Lung (tissue), 12 donors: ENCODE results near the gene CCDC73. TPM values are rescaled to one million over a fixed set of nuclear protein-coding genes. Genes with fewer than 3 reads are reported as not detected.

Source experiments
- ATAC-seq: fragments of 200-7000 bp; cut with Tn5 transposase; one replicate; pipeline ENCODE4 v1.9.1; 2020; ENCODE audit warnings: moderate number of reproducible peaks; ENCODE audit not compliant: insufficient read depth, low FRiP score
- DNase-seq, 3 donors: peaks; one replicate each; pipeline ENCODE4 v3.0.0-alpha.2; 2013 to 2017
- H3K27ac ChIP-seq, 2 donors: one replicate each; pipeline ENCODE4 v1.5.1; 2013; ENCODE audit warnings: mild to moderate bottlenecking in 2 of 2, moderate library complexity in 2 of 2, control low read depth in 1 of 2, inconsistent platforms in 1 of 2, low read depth in 1 of 2, low read length in 1 of 2
- H3K27me3 ChIP-seq, 3 donors: one replicate each; pipeline ENCODE4 v1.5.1; 2013; ENCODE audit warnings: low read length in 2 of 3; ENCODE audit not compliant: control insufficient read depth in 3 of 3, insufficient read depth in 3 of 3
- H3K36me3 ChIP-seq, 4 donors: one replicate each; pipeline ENCODE4 v1.5.1; 2013; ENCODE audit warnings: low read length in 4 of 4, mild to moderate bottlenecking in 1 of 4, moderate library complexity in 1 of 4; ENCODE audit not compliant: control insufficient read depth in 4 of 4, insufficient read depth in 4 of 4
- H3K4me1 ChIP-seq, 5 donors: one replicate each; pipeline ENCODE4 v1.5.1; 2013; ENCODE audit warnings: low read length in 5 of 5, mild to moderate bottlenecking in 2 of 5, moderate library complexity in 1 of 5; ENCODE audit not compliant: control insufficient read depth in 5 of 5, insufficient read depth in 5 of 5
- H3K4me3 ChIP-seq: one replicate; pipeline ENCODE4 v1.5.1; 2013; ENCODE audit warnings: mild to moderate bottlenecking, control low read depth, moderate library complexity
- H3K9ac ChIP-seq, 2 donors: one replicate each; pipeline ENCODE4 v1.5.1; 2013; ENCODE audit warnings: low read length in 2 of 2, control low read depth in 1 of 2; ENCODE audit not compliant: insufficient read depth in 1 of 2
- H3K9me3 ChIP-seq, 4 donors: one replicate each; pipeline ENCODE4 v1.5.1; 2013; ENCODE audit warnings: low read length in 3 of 4, mild to moderate bottlenecking in 1 of 4, moderate library complexity in 1 of 4; ENCODE audit not compliant: control insufficient read depth in 4 of 4, insufficient read depth in 3 of 4
- WGBS, 2 donors: extraction: QIAGEN DNeasy Blood & Tissue Kit; methylation state at CpG; one replicate each; pipeline ENCODE4 v1.1.7; 2013; 5-methylcytosine and 5-hydroxymethylcytosine counted together
- polyA plus RNA-seq, 2 donors: library from polyadenylated mRNA; stranded (reverse); fragments of 200-250 nt; gene quantifications; one replicate each; pipeline ENCODE4 v1.2.1, GENCODE V29; 2013
- total RNA-seq, 2 donors: library from RNA; depleted of rRNA in 1 of 2; stranded (reverse); fragments of >200 nt in 1 of 2; gene quantifications; one replicate each; pipeline ENCODE4 v1.2.1, GENCODE V29; 2014 to 2021
- TF ChIP-seq, protein P1 (sequence below): IDR thresholded peaks from 2 replicates; pipeline ENCODE4 v1.5.1; 2012; ENCODE audit warnings: mild to moderate bottlenecking; ENCODE audit errors: control extremely low read depth, extremely low read depth
- donor health status: control.
- donor health status: control.
- donor health status: Bipolar disorder and iron deficiency.
- donor health status: healthy.
- donor health status: DM: yes; HTN: yes; CAD: no.

Gene CCDC73
- total and polyA plus RNA-seq, 4 donors = 0.03 to 0.17 (median 0.10) TPM

DNA sequence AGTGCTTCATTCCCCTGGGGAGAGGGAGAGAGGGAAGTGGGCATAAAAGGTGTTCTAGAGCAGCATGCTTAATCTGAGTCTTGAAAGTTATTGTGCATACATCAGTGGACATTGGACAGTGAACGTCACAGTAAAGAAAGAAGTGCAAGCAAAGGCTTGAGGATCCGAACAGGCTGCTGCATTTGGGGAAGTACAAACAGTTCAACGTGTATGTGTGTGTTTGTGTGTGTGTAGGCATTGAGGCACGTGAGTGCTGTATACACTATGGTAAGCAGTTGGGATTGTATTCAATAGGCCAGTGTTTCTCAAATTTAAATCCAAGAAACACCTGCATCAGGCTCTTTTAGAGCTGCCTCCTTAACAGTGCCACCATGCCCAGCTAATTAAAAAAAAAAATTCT lies 221.2 kb downstream of the CCDC73 start:
- no peaks in the 10 kb centered on the region for H3K36me3 ChIP-seq
- H3K27ac ChIP-seq = no peak overlapping the region
- 51 to 62% methylated on average over 4 of the region's 4 CpGs for WGBS, 2 donors
- peaks cover 0 to 4% (median 2%) of the 10 kb centered on the region in 3 donors for H3K27me3 ChIP-seq
- H3K9ac ChIP-seq = no peak overlapping the region
- H3K4me3 ChIP-seq = no peak overlapping the region
- peaks cover 0 to 3% (median 0%) of the 10 kb centered on the region in 4 donors for H3K9me3 ChIP-seq
- DNase-seq (no peak), ATAC-seq (no peak)
- TF ChIP-seq, protein P1, sequence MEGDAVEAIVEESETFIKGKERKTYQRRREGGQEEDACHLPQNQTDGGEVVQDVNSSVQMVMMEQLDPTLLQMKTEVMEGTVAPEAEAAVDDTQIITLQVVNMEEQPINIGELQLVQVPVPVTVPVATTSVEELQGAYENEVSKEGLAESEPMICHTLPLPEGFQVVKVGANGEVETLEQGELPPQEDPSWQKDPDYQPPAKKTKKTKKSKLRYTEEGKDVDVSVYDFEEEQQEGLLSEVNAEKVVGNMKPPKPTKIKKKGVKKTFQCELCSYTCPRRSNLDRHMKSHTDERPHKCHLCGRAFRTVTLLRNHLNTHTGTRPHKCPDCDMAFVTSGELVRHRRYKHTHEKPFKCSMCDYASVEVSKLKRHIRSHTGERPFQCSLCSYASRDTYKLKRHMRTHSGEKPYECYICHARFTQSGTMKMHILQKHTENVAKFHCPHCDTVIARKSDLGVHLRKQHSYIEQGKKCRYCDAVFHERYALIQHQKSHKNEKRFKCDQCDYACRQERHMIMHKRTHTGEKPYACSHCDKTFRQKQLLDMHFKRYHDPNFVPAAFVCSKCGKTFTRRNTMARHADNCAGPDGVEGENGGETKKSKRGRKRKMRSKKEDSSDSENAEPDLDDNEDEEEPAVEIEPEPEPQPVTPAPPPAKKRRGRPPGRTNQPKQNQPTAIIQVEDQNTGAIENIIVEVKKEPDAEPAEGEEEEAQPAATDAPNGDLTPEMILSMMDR = no peak
- H3K4me1 ChIP-seq = no peaks in the 10 kb centered on the region

DNA sequence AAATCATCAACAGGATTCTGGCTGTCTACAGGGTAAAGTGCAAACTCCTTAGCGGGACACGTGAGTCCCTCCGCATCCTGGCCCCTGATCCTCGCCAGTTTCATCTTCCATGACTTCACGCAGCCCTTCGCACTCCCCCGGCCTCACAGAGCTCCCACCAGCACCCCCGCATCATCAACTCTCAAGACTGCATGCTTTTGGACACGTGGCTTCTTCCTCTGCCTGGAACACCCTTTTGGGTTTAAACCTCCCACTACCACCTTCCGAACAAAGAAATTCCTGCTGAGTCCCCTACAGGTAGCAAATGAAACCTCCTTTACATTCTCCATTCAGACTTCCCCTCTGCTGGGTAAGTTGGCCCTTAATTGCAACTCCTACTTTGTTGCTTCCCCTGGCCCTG lies 223.4 kb downstream of the CCDC73 start:
- Histone ChIP-seq H3K4me1 (no peaks in the 10 kb centered on the region), H3K9ac (no peak overlapping the region), H3K4me3 (no peak overlapping the region), H3K27me3 (no peaks in the 10 kb centered on the region), H3K36me3 (no peaks in the 10 kb centered on the region), H3K9me3 (peaks cover 0 to 3% (median 0%) of the 10 kb centered on the region in 4 donors), H3K27ac (no peak overlapping the region)
- WGBS, 2 donors = 55 to 69% methylated on average over 10 of the region's 10 CpGs
- ATAC-seq (no peak), DNase-seq (no peak)
- TF ChIP-seq, protein P1 = no peak

DNA sequence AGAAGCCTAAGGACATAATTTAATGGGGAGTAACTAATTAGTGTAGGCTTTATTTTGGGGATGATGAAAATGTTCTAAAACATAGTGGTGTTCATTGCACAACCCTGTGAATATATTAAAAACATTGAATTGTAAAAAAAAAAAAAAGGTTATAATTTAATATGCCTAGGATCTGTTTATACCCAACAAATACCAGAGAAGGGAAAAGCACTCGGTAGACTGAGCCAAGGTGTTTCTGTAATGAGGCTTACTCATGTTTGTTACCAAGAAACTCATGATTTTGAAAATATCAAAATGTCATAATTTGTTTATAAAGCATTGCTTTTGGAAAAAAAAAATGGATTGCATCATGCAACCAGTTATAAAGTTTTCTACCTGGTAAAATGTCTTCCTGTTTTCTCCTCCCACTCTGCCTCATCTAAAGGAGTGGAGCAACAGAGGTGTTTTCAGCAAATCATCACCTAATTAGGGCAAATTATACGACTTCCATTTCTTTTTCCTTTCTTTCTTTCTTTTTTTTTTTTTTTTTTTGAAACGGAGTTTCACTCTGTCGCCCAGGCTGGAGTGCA lies 225.1 kb downstream of the CCDC73 start:
- Histone ChIP-seq H3K27me3 (no peaks in the 10 kb centered on the region), H3K36me3 (no peaks in the 10 kb centered on the region), H3K9me3 (no peaks in the 10 kb centered on the region), H3K4me1 (no peaks in the 10 kb centered on the region), H3K9ac (no peak overlapping the region), H3K27ac (no peak overlapping the region), H3K4me3 (no peak overlapping the region)
- TF ChIP-seq, protein P1 = no peak
- DNase-seq = no peak
- no peak for ATAC-seq
- WGBS, 2 donors = 67 to 73% methylated on average over 4 of the region's 4 CpGs

DNA sequence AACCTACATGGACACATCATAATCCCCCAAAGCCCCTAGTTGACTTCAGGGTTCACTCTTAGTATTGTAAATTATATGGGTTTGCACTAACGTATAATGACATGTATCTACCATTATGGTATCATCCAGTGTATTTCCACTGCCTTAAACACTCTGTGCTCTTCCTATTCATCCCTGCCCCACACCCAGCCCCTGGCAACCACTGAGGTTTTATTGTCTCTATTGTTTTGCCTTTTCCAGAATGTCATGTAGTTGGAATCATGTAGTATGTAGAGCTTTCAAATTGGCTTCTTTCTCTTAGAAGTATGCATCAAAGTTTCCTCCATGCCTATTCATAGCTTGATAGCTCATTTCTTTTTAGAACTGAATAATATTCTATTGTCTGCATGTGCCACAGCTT lies 227.3 kb downstream of the CCDC73 start:
- DNase-seq = no peak
- ATAC-seq = no peak
- Histone ChIP-seq H3K36me3 (no peaks in the 10 kb centered on the region), H3K4me3 (no peak overlapping the region), H3K4me1 (peaks cover 0 to 4% (median 0%) of the 10 kb centered on the region in 5 donors), H3K27me3 (no peaks in the 10 kb centered on the region), H3K9me3 (no peaks in the 10 kb centered on the region), H3K9ac (no peak overlapping the region), H3K27ac (no peak overlapping the region)
- 94 to 97% methylated on average over 1 of the region's 1 CpG for WGBS, 2 donors
- TF ChIP-seq, protein P1 = no peak
